Measurements from ENCODE around the gene SCYGR3.

Gene SCYGR3

DNA sequence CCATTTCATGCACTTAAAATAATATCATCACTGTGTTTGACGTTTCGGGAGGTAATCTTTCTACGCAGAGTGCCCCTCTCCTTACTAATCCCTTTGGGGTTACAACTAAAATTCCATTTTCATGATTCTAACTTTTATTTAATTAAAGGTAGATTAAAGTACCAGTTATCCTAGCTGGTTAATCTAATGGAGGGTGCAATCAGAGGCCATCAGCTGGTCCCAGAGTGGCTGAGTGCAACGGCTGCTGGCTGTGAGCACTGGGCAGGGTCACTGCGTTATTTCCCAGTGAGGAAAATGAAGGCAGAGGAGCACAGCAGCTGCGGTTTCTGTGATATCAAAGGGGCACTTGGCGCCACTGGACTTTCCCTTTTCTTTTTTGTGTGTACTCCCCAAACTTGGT, 14.8 kb upstream of the SCYGR3 start:
- Histone ChIP-seq H3K4me2 (ENCODE audit: low read length, poor library complexity, severe bottlenecking) (no peak overlapping the region), H3K4me3 (ENCODE audit: insufficient read depth in 1 of 2, low read depth in 1 of 2, low read length in 2 of 2) (no peak overlapping the region), H2BK15ac (ENCODE audit: low read depth, poor library complexity, severe bottlenecking) (no peak overlapping the region), H2BK5ac (ENCODE audit: low read depth, low read length, poor library complexity, severe bottlenecking) (no peak overlapping the region), H4K91ac (ENCODE audit: low read length) (no peak overlapping the region), H3K27ac (ENCODE audit: low read length, poor library complexity, severe bottlenecking) (no peak overlapping the region), H2AFZ (ENCODE audit: low read depth, low read length) (no peak overlapping the region), H3K9me3 (ENCODE audit: control insufficient read depth, low read length) (no peaks in the 10 kb centered on the region), H2AK5ac (ENCODE audit: low read length, severe bottlenecking) (no peak overlapping the region), H3K27me3 (ENCODE audit: control insufficient read depth in 1 of 2, insufficient read depth in 1 of 2, low read length in 2 of 2) (no peaks in the 10 kb centered on the region), H2BK12ac (ENCODE audit: low read length in 2 of 2) (no peak overlapping the region), H3K4me1 (ENCODE audit: control insufficient read depth, insufficient read depth, low read depth, low read length) (no peaks in the 10 kb centered on the region), H3K79me1 (replicated peaks; ENCODE audit: low read length, poor library complexity, severe bottlenecking) (no peaks in the 10 kb centered on the region), H3K4ac (ENCODE audit: low read depth in 1 of 2, low read length in 2 of 2) (no peak overlapping the region), H3K18ac (ENCODE audit: low read depth in 1 of 2, low read length in 2 of 2) (no peak overlapping the region), H4K8ac (ENCODE audit: low read length) (no peak overlapping the region), H3K9ac (ENCODE audit: low read length) (no peak overlapping the region), H2BK120ac (ENCODE audit: low read depth, low read length) (no peak overlapping the region), H3K23ac (ENCODE audit: low read length in 2 of 2) (no peak overlapping the region), H3K14ac (ENCODE audit: low read length in 2 of 2) (no peak overlapping the region), H3K36me3 (ENCODE audit: control insufficient read depth in 1 of 2, insufficient read depth in 2 of 2, low read depth in 1 of 2, low read length in 2 of 2) (no peaks in the 10 kb centered on the region)
- WGBS, result 89% methylated on average over 7 of the region's 7 CpGs
- no peak for DNase-seq

DNA sequence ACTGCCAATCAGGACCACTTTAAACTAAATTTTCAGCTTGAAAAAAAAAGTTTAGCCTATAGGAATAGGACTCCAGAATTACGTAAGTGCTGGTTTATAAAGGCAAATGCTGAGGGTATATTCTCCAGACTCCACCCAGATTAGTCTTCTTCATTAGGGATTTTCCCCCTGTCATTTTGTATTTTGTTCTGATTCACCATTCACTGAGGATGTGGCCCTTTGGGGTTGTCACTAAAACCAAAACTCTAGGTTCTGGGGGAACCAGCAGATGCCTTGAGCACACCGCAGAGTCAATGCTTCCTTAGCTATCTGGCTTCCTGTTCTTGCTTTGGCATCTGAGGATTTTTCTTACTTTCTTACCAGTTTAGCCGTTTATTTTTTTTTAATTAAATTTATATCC, 13.1 kb upstream of the SCYGR3 start:
- H3K4me2 ChIP-seq (ENCODE audit: low read length, poor library complexity, severe bottlenecking), result no peak overlapping the region
- H3K18ac ChIP-seq (ENCODE audit: low read depth in 1 of 2, low read length in 2 of 2), result no peak overlapping the region
- no peak overlapping the region for H3K14ac ChIP-seq (ENCODE audit: low read length in 2 of 2)
- H2BK12ac ChIP-seq (ENCODE audit: low read length in 2 of 2), result no peak overlapping the region
- WGBS, result 93% methylated on average over 2 of the region's 3 CpGs
- H3K23ac ChIP-seq (ENCODE audit: low read length in 2 of 2), result no peak overlapping the region
- no peaks in the 10 kb centered on the region for H3K27me3 ChIP-seq (ENCODE audit: control insufficient read depth in 1 of 2, insufficient read depth in 1 of 2, low read length in 2 of 2)
- peaks cover 2% of the 10 kb centered on the region for H3K9me3 ChIP-seq (ENCODE audit: control insufficient read depth, low read length)
- no peak overlapping the region for H2BK5ac ChIP-seq (ENCODE audit: low read depth, low read length, poor library complexity, severe bottlenecking)
- H3K4me1 ChIP-seq (ENCODE audit: control insufficient read depth, insufficient read depth, low read depth, low read length), result no peaks in the 10 kb centered on the region
- no peak overlapping the region for H2BK120ac ChIP-seq (ENCODE audit: low read depth, low read length)
- no peaks in the 10 kb centered on the region for H3K36me3 ChIP-seq (ENCODE audit: control insufficient read depth in 1 of 2, insufficient read depth in 2 of 2, low read depth in 1 of 2, low read length in 2 of 2)
- H3K4me3 ChIP-seq (ENCODE audit: insufficient read depth in 1 of 2, low read depth in 1 of 2, low read length in 2 of 2), result no peak overlapping the region
- H2AK5ac ChIP-seq (ENCODE audit: low read length, severe bottlenecking), result no peak overlapping the region
- H2AFZ ChIP-seq (ENCODE audit: low read depth, low read length), result no peak overlapping the region
- no peak overlapping the region for H3K4ac ChIP-seq (ENCODE audit: low read depth in 1 of 2, low read length in 2 of 2)
- no peak overlapping the region for H3K27ac ChIP-seq (ENCODE audit: low read length, poor library complexity, severe bottlenecking)
- no peak overlapping the region for H2BK15ac ChIP-seq (ENCODE audit: low read depth, poor library complexity, severe bottlenecking)
- H4K91ac ChIP-seq (ENCODE audit: low read length), result no peak overlapping the region
- no peak overlapping the region for H3K9ac ChIP-seq (ENCODE audit: low read length)
- no peak overlapping the region for H4K8ac ChIP-seq (ENCODE audit: low read length)
- no peaks in the 10 kb centered on the region for H3K79me1 ChIP-seq (replicated peaks; ENCODE audit: low read length, poor library complexity, severe bottlenecking)
- no peak for DNase-seq

DNA sequence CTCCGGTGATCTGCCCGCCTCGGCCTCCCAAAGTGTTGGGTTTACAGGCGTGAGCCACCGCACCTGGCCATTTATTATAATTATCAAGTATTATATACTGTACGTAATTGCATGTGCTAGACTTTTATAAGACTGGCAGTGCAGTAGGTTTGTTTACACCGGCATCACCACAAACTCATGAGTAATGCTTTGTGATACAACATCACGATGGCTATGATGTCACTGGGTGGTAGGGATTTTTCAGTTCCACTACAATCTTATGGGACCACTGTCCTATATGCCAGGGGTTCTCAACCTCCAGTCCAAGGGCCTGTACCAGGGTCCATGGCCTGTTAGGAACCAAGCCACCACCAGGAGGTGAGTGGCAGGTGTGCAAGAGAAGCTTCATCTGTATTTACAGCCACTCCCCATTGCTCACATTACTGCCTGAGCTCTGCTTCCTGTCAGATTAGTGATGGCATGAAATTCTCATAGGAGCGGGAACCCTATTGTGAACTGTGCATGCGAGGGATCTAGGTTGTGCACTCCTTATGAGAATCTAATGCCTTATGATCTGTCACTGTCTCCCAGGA, 12.0 kb upstream of the SCYGR3 start:
- no peak overlapping the region for H2AK5ac ChIP-seq (ENCODE audit: low read length, severe bottlenecking)
- H3K36me3 ChIP-seq (ENCODE audit: control insufficient read depth in 1 of 2, insufficient read depth in 2 of 2, low read depth in 1 of 2, low read length in 2 of 2), result no peaks in the 10 kb centered on the region
- no peak overlapping the region for H2AFZ ChIP-seq (ENCODE audit: low read depth, low read length)
- no peaks in the 10 kb centered on the region for H3K27me3 ChIP-seq (ENCODE audit: control insufficient read depth in 1 of 2, insufficient read depth in 1 of 2, low read length in 2 of 2)
- H2BK15ac ChIP-seq (ENCODE audit: low read depth, poor library complexity, severe bottlenecking), result no peak overlapping the region
- H2BK5ac ChIP-seq (ENCODE audit: low read depth, low read length, poor library complexity, severe bottlenecking), result no peak overlapping the region
- H3K18ac ChIP-seq (ENCODE audit: low read depth in 1 of 2, low read length in 2 of 2), result no peak overlapping the region
- no peak overlapping the region for H3K4me3 ChIP-seq (ENCODE audit: insufficient read depth in 1 of 2, low read depth in 1 of 2, low read length in 2 of 2)
- no peak overlapping the region for H3K27ac ChIP-seq (ENCODE audit: low read length, poor library complexity, severe bottlenecking)
- no peak overlapping the region for H3K4me2 ChIP-seq (ENCODE audit: low read length, poor library complexity, severe bottlenecking)
- DNase-seq, result peak; percentile 36
- H4K91ac ChIP-seq (ENCODE audit: low read length), result no peak overlapping the region
- H4K8ac ChIP-seq (ENCODE audit: low read length), result no peak overlapping the region
- H3K9me3 ChIP-seq (ENCODE audit: control insufficient read depth, low read length), result peaks cover 8% of the 10 kb centered on the region
- no peak overlapping the region for H2BK120ac ChIP-seq (ENCODE audit: low read depth, low read length)
- H3K14ac ChIP-seq (ENCODE audit: low read length in 2 of 2), result no peak overlapping the region
- no peak overlapping the region for H3K9ac ChIP-seq (ENCODE audit: low read length)
- WGBS, result 96% methylated on average over 8 of the region's 10 CpGs
- no peaks in the 10 kb centered on the region for H3K79me1 ChIP-seq (replicated peaks; ENCODE audit: low read length, poor library complexity, severe bottlenecking)
- no peak overlapping the region for H2BK12ac ChIP-seq (ENCODE audit: low read length in 2 of 2)
- H3K4ac ChIP-seq (ENCODE audit: low read depth in 1 of 2, low read length in 2 of 2), result no peak overlapping the region
- no peaks in the 10 kb centered on the region for H3K4me1 ChIP-seq (ENCODE audit: control insufficient read depth, insufficient read depth, low read depth, low read length)
- H3K23ac ChIP-seq (ENCODE audit: low read length in 2 of 2), result no peak overlapping the region

DNA sequence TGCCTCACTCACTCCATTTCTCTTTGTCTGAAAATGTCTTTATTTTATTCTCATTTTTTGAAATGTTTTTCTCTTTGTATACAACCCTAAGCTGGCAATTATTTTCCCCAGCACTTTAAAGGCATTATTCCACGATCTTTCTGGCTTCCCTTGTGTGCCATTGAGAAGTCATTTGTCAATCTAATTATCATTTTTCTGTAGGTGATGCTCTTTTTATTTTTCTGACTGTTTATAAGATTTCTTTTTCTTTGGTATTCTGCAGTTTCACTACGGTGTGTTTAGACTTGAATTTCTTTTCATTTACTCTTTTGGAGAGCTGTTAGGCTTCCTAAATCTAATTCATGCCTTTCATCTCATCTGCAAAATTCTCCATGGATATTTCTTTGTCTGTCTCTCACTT, 10.8 kb upstream of the SCYGR3 start:
- no peak overlapping the region for H3K4me2 ChIP-seq (ENCODE audit: low read length, poor library complexity, severe bottlenecking)
- H4K8ac ChIP-seq (ENCODE audit: low read length), result no peak overlapping the region
- H3K18ac ChIP-seq (ENCODE audit: low read depth in 1 of 2, low read length in 2 of 2), result no peak overlapping the region
- no peaks in the 10 kb centered on the region for H3K4me1 ChIP-seq (ENCODE audit: control insufficient read depth, insufficient read depth, low read depth, low read length)
- WGBS, result 100% methylated on average over 1 of the region's 2 CpGs
- H3K27ac ChIP-seq (ENCODE audit: low read length, poor library complexity, severe bottlenecking), result no peak overlapping the region
- no peak overlapping the region for H2BK12ac ChIP-seq (ENCODE audit: low read length in 2 of 2)
- peaks cover 8% of the 10 kb centered on the region for H3K9me3 ChIP-seq (ENCODE audit: control insufficient read depth, low read length)
- no peaks in the 10 kb centered on the region for H3K27me3 ChIP-seq (ENCODE audit: control insufficient read depth in 1 of 2, insufficient read depth in 1 of 2, low read length in 2 of 2)
- H4K91ac ChIP-seq (ENCODE audit: low read length), result no peak overlapping the region
- no peak overlapping the region for H2AFZ ChIP-seq (ENCODE audit: low read depth, low read length)
- H2BK5ac ChIP-seq (ENCODE audit: low read depth, low read length, poor library complexity, severe bottlenecking), result no peak overlapping the region
- DNase-seq, result no peak
- no peak overlapping the region for H2BK15ac ChIP-seq (ENCODE audit: low read depth, poor library complexity, severe bottlenecking)
- no peak overlapping the region for H3K23ac ChIP-seq (ENCODE audit: low read length in 2 of 2)
- no peak overlapping the region for H3K9ac ChIP-seq (ENCODE audit: low read length)
- no peak overlapping the region for H2AK5ac ChIP-seq (ENCODE audit: low read length, severe bottlenecking)
- no peak overlapping the region for H3K14ac ChIP-seq (ENCODE audit: low read length in 2 of 2)
- H3K36me3 ChIP-seq (ENCODE audit: control insufficient read depth in 1 of 2, insufficient read depth in 2 of 2, low read depth in 1 of 2, low read length in 2 of 2), result no peaks in the 10 kb centered on the region
- H3K4me3 ChIP-seq (ENCODE audit: insufficient read depth in 1 of 2, low read depth in 1 of 2, low read length in 2 of 2), result no peak overlapping the region
- H3K4ac ChIP-seq (ENCODE audit: low read depth in 1 of 2, low read length in 2 of 2), result no peak overlapping the region
- H3K79me1 ChIP-seq (replicated peaks; ENCODE audit: low read length, poor library complexity, severe bottlenecking), result no peaks in the 10 kb centered on the region
- H2BK120ac ChIP-seq (ENCODE audit: low read depth, low read length), result no peak overlapping the region

Data from mesenchymal stem cell (in vitro differentiated cells and primary cell).